Head of caudate nucleus (tissue), 42 donors: ENCODE results near the gene DAPK1.
"Not testable (repeated sequence)": the region's sequence is repeated elsewhere in the genome, so short reads cannot be mapped to it uniquely, and the experiment has no call there.

Experiments used
- DNase-seq, 42 donors: peaks; one replicate each; pipeline versions ENCODE4 v3.0.0 to v3.0.0-alpha.2; 2020 to 2021; ENCODE audit warnings: mixed read lengths in 7 of 42
- intact Hi-C: fragments of 100-400 bp; cut with DNase I; formaldehyde crosslinking; loops from one replicate; pipeline ENCODE4 v1.15.0; 2022

Gene DAPK1

DNA sequence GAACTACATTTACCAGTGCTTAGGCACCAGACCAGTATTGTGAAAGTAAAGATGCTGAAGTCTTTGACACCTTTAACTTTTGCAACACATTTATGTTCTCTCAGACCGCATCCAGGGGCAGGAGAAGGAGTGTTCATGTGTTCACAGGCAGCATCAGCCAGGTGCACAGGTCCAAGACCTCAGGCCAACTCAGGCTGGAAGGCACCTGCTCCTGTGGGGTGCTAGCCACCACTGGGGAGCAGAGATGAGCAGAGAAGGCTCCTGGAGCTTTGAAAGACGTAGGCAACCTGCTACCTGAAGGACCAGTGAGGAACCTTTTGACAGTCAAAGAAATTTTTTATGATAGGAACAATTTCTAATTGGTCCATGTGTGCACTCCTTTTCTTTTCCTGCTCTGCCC, 35.6 kb downstream of the DAPK1 start:
- intact Hi-C loops = no loop called here
- DNase-seq = peak in 1 of 42 donors; percentile 37

DNA sequence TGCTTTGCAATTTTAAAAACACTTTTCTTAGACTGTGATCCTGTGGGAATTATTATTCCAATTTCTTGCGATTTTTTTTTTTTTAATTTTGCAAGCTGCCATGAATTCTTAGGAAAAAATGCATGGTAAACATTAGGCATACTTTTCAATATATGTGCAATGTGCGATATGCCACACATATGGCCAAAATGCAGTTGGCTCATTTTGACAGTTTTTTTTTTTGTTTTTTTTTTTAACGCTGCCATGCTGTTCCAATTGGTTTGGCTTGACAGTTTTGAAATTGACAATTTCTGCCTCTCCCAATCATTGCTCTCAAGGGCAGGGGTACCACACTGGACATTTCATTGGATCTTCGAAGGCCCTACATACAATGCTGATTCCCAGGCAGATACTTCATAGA, 36.4 kb downstream of the DAPK1 start:
- intact Hi-C loops = no loop called here
- peak in 1 of 42 donors; percentile 13 for DNase-seq

DNA sequence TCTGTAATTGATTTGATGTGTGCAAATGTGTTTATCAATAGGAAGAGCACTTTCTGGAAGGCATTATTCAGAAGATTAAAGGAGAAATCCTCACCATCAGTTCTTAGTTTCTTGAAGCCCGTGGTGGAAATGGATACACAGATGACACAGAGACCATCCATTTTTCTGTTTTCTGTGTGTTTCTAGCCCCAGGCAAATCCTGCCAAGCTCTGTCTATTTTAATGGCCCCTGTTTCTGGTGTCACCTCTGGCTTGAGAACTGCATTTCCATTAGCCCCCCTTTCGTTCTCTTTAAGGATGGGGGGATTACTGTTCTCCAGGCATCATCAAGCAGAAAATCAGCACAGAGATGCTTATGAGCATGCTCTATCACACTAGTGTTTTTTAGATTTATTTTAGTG, 37.3 kb downstream of the DAPK1 start:
- DNase-seq = peak in 1 of 42 donors; percentile 8
- intact Hi-C loops = no loop called here

DNA sequence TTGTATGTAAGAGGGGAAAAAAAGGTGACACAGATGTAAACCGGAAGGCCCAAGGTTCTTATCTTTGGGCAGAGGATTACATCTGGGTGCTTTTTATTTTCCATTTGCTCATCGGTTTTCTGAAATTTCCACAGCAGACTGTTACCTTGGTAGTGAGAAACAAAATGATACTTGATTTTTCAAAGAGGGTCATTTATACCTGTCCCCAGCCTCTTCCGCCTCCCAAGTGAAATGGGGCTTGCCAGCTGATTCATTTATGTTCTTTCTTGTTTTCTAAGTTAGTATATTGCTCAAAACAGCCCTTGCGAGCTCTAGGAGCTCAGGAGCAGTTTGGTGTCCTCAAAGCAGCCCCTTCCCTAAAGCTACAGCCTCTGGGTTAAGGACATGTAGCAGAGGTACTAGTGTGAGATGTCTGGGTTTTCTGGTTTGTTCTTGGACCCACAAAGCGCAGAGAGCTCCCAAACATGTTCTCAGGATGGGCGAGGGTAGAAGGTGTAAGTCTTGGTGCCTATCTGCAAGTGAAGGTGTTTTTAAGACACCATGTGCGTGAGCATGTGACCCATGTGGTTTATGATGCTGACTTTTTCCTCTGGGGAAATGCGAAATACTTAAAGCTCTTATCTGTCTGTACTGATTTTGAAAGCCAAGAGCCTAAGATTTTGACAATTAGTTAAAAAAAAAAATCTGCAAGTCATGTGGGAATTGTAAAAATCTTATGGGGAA, 38.3 kb downstream of the DAPK1 start:
- intact Hi-C loops = no loop called here
- peak in 1 of 42 donors; percentile 21 for DNase-seq

- peak in 1 of 42 donors; percentile 27 for DNase-seq
- intact Hi-C loops = no loop called here
These were observed 40.0 kb downstream of the DAPK1 start for GRCh38 chr9:87537625-87538024.

GRCh38 chr9:87540444-87541105, 42.9 kb downstream of the DAPK1 start:
- intact Hi-C loops = no loop called here

GRCh38 chr9:87541663-87542062, 44.0 kb downstream of the DAPK1 start:
- intact Hi-C loops = no loop called here

More at GRCh38 chr9:87540444-87541105, 42.9 kb downstream of the DAPK1 start:
- DNase-seq = no peak

DNA sequence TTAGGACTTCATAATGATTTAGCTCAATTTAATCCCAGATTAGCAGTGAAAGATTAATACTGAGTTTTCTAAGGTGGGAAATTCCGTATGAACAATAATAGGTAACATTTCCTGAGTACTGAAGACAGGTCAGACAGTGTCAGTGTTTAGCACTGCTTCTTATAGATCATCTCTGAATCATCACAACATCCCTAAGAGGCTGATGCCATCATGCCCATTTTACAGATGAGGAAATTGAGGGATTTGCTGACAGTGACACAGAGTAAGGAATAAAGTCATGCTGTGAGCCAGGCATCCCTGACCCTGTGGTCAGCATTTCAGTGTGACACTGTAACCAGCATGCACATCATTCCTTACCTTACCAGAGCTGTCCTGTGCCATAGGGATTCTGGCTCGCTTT, 44.5 kb downstream of the DAPK1 start:
- intact Hi-C loops = no loop called here
- no peak for DNase-seq

More at GRCh38 chr9:87541663-87542062, 44.0 kb downstream of the DAPK1 start:
- no peak for DNase-seq

GRCh38 chr9:87543251-87543650, 45.6 kb downstream of the DAPK1 start:
- DNase-seq = no peak
- intact Hi-C loops = no loop called here

DNA sequence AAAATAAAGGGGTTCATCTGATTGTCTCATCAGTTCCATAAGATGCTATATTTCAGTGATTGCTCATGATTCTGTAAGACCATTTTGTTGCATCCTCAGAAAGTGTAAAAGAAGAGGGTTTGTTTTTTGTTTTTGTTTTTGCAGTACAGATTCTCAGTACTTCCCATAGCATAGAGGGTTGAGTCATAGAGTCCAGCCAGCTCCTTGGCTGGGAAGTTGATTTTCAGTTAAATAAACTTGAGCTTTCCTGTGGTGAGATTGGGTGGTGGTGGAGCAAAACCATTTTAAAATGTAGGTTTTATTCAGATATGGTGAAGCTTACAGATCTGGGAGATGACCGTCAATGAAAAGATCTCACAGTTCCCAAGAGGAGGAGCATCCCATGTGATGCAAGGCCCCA, 48.2 kb downstream of the DAPK1 start:
- intact Hi-C loops = no loop called here
- no peak for DNase-seq

DNA sequence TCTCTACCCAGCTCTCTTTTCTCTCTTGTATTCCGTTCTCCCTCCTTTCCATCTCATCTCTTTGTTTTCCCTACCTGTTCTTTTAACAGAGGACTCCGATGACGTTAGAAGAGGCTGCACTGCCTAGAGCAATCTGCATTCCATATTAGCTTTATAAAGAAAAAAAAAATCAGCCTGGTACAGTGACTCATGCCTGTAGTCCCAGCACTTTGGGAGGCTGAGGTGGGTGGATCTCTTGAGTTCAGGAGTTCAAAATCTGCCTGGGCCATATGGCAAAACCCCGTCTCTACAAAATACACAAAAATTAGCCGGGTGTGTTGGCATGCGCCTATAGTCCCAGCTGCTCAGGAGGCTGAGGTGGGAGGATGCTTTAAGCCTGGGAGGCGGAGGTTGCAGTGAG, 49.0 kb downstream of the DAPK1 start:
- peak in 16 of 42 donors; percentile 23 to 69 (median 49) for DNase-seq
- intact Hi-C loops = no loop called here

GRCh38 chr9:87547671-87548081, 50.0 kb downstream of the DAPK1 start:
- intact Hi-C loops = no loop called here
- DNase-seq = no peak

DNA sequence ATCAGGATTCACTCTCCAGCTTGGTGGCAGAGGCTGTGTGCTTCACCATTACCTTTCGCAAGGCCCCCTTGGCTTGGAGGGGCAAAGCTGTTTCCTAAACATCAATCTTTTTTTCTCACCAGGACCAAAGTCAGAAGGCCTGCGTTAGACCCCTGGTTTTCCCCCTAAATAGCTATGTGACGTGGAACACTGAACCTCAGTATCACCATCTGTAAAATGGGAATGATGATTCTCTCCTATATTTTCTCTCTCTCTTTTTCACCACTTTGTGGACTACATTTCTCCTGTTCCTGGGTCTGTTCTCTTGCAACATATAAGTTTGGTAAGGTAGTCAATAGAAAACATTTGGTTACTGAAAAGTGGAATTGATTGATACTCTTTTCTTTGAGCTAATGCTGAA, 50.5 kb downstream of the DAPK1 start:
- intact Hi-C loops = no loop called here
- DNase-seq = no peak

GRCh38 chr9:87549088-87549487, 51.4 kb downstream of the DAPK1 start:
- intact Hi-C loops, DNase-seq: not testable (repeated sequence)

GRCh38 chr9:87549791-87550190, 52.1 kb downstream of the DAPK1 start:
- intact Hi-C loops = no loop called here
- no peak for DNase-seq

DNA sequence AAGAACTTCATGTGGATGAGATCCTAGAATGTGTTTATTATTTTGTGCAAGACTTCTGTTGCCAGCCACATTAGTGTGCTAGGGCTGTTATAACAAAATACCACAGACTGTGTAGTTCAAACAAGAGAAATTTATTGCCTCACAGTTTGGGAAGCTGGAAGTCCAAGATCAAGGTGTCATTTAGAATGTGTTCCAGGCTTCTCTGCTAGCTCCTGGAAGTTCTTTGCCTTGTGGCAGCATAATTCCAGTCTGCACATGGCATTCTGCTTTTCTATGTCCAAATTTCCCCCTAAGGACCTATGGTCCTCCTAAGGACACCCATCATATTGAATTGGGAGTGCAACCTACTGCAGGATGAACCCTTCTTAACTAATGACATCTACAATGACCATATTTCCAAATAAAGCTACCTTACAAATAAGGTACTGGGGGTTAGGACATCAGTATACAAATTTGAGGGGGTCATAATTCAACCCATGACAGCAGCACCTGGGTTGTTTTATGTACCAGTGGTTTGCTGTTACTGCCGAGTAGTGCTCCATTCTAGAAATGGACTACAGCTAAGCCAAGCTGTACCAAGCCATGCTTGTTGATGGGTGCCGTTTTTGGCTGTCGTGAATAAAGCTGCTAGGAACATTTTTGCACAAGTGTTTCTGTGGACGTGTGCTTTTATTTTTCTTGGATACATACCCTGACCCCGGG, 52.7 kb downstream of the DAPK1 start:
- intact Hi-C loops = no loop called here
- DNase-seq = no peak

DNA sequence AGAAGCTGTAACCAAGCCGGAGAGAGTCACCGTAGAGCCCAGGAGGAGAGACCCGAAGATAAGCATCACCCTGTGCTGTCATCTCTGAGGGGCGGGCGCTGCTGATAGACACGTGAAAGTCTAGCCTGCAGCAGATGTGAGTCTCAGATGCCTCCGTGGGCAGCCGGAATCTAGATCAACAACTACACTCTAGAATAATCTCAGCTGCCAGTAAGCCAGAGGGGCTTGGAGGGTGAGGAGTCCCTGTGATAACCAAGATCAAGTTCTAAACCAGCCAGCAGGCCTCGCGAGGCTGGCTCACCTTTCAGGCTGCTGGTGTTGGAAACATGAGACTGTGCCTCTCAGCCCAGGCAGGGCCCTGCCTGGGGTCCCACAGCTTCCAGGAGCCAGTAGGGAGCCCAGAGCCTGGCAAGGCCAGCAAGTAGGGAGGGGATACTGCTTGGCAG, 54.1 kb downstream of the DAPK1 start:
- intact Hi-C loops = no loop called here
- peak in 5 of 42 donors; percentile 24 to 47 (median 33) for DNase-seq

- intact Hi-C loops = no loop called here
- DNase-seq = peak in 1 of 42 donors; percentile 40
These were observed 56.7 kb downstream of the DAPK1 start for GRCh38 chr9:87554171-87554910.

DNA sequence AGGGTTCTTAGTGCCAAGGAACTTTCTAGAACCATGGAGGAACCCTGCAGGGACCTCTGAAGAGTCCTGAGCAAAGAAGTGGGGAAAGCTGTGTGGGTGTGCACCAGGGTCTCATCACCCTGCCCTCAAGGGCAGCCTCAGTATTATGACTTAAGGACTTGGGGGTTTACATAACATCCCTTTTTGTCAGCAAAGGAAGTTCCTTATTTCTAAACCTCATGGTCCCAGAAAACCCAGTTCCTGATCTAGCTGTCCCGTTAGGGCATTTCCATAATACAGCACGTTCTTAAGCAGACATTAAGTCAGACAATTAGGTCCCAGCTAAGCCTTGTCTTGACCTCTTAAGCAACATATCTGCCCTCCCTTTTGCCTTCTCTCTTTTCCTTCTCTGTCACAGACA, 57.3 kb downstream of the DAPK1 start:
- intact Hi-C loops = no loop called here

More for the DNA sequence above, 57.3 kb downstream of the DAPK1 start:
- DNase-seq = no peak
